Endothelial cell of umbilical vein (primary cell): ENCODE data around the gene SMARCD1. TPM values are rescaled to one million over a fixed set of nuclear protein-coding genes. Genes with fewer than 3 reads are reported as not detected.

Source experiments
- BruUV-seq: library from RNA; stranded (reverse); fragments of 400-500 nt; replicated peaks from 2 replicates; lab custom pipeline; 2021; lab: Mats Ljungman, UMichigan
- CTCF ChIA-PET: fragments of 300-600, 350-600 bp; sonication (Branson Sonifier 250); formaldehyde crosslinking; loops from one replicate; lab custom pipeline; 2021; ENCODE audit warnings: antibody characterized with exemption, inconsistent platforms; lab: Charles Lee
- POLR2A ChIA-PET: fragments of 300-600, 350-600 bp; sonication (Branson Sonifier 250); formaldehyde crosslinking; loops from one replicate; lab custom pipeline; 2021; ENCODE audit warnings: antibody characterized with exemption, inconsistent platforms; lab: Charles Lee
- DNase-seq: peaks from one replicate; pipeline ENCODE4 v3.0.0-alpha.2; 2011; ENCODE audit warnings: low read depth, low spot score
- FAIRE-seq: peaks from 2 replicates; lab custom pipeline; 2011; peaks lifted over from hg19 to GRCh38; lab: Jason Lieb, UNC
- H2AFZ ChIP-seq: 2 replicates; pipeline ENCODE4 v1.6.0; 2012; ENCODE audit warnings: low read depth, low read length, control low read depth, inconsistent platforms
- H3K27ac ChIP-seq: 2 replicates; pipeline ENCODE4 v1.5.1; 2011; ENCODE audit warnings: low read depth, mild to moderate bottlenecking, control low read depth, low read length, moderate library complexity; ENCODE audit not compliant: insufficient read depth
- H3K27me3 ChIP-seq, 2 experiments: 2 replicates each; pipeline versions ENCODE4 v1.6.0 to v1.6.1; 2011; ENCODE audit warnings: low read length in 2 of 2, mixed read lengths in 1 of 2; ENCODE audit not compliant: control insufficient read depth in 2 of 2, insufficient read depth in 2 of 2
- H3K36me3 ChIP-seq, 2 experiments: 2 replicates in 1 of 2; 3 replicates in 1 of 2; pipeline ENCODE4 v1.5.1; 2011; ENCODE audit warnings: low read length in 2 of 2, mild to moderate bottlenecking in 1 of 2, moderate library complexity in 1 of 2; ENCODE audit not compliant: control insufficient read depth in 2 of 2, insufficient read depth in 2 of 2; ENCODE audit errors: extremely low read depth in 1 of 2
- H3K4me1 ChIP-seq: 3 replicates; pipeline ENCODE4 v1.5.1; 2011; ENCODE audit warnings: mild to moderate bottlenecking, low read length; ENCODE audit not compliant: control insufficient read depth, insufficient read depth; ENCODE audit errors: extremely low read depth
- H3K4me2 ChIP-seq: 2 replicates; pipeline ENCODE4 v1.6.1; 2011; ENCODE audit warnings: low read length, control low read depth, mixed read lengths; ENCODE audit not compliant: insufficient read depth
- H3K4me3 ChIP-seq, 3 experiments: fragments of 200-600 bp in 1 of 3; sonication (generic), shearing (Covaris generic) in 1 of 3; replicated peaks in 1 of 3; 2 replicates each; pipeline ENCODE4 v1.5.1; 2011 to 2016; ENCODE audit warnings: control low read depth in 3 of 3, low read length in 3 of 3, mild to moderate bottlenecking in 2 of 3, inconsistent platforms in 1 of 3, low read depth in 1 of 3, moderate library complexity in 1 of 3; ENCODE audit not compliant: insufficient read depth in 1 of 3
- H3K79me2 ChIP-seq: 2 replicates; pipeline ENCODE4 v1.6.0; 2012; ENCODE audit warnings: low read length, inconsistent platforms; ENCODE audit not compliant: control insufficient read depth, insufficient read depth
- H3K9ac ChIP-seq: replicated peaks from 2 replicates; pipeline ENCODE3; 2011; ENCODE audit warnings: low read length, control low read depth; ENCODE audit not compliant: insufficient read depth; ENCODE audit errors: extremely low read depth
- H3K9me1 ChIP-seq: replicated peaks from 3 replicates; pipeline ENCODE4 v1.6.0; 2011; ENCODE audit warnings: mild to moderate bottlenecking, low read length; ENCODE audit not compliant: control insufficient read depth, insufficient read depth; ENCODE audit errors: extremely low read depth
- H3K9me3 ChIP-seq: replicated peaks from 2 replicates; pipeline ENCODE4 v1.5.1; 2012; ENCODE audit warnings: low read length, inconsistent platforms; ENCODE audit not compliant: control insufficient read depth, insufficient read depth
- H4K20me1 ChIP-seq: replicated peaks from 2 replicates; pipeline ENCODE3; 2011; ENCODE audit warnings: mild to moderate bottlenecking, low read length; ENCODE audit not compliant: control insufficient read depth, insufficient read depth; ENCODE audit errors: extremely low read depth
- CTCF ChIP-seq, 2 donors: IDR thresholded peaks; 1 replicate in 1 of 2; 2 replicates in 1 of 2; pipeline ENCODE4 v1.5.1; 2011; ENCODE audit warnings: low read length in 2 of 2, mild to moderate bottlenecking in 2 of 2, moderate library complexity in 2 of 2, control low read depth in 1 of 2, inconsistent platforms in 1 of 2, low read depth in 1 of 2; ENCODE audit not compliant: insufficient read depth in 1 of 2; ENCODE audit errors: extremely low read depth in 1 of 2
- EZH2 ChIP-seq: IDR thresholded peaks from 2 replicates; pipeline ENCODE4 v1.6.1; 2012; ENCODE audit warnings: borderline replicate concordance, low read depth, mild to moderate bottlenecking, moderate library complexity, low read length, inconsistent platforms; ENCODE audit not compliant: severe bottlenecking
- FOS ChIP-seq: IDR thresholded peaks from 2 replicates; pipeline ENCODE4 v1.6.1; 2011; ENCODE audit warnings: mild to moderate bottlenecking, low read length, moderate library complexity, borderline replicate concordance; ENCODE audit not compliant: insufficient read depth
- GATA2 ChIP-seq: IDR thresholded peaks from 2 replicates; pipeline ENCODE4 v1.7.0; 2011; ENCODE audit warnings: low read depth, mild to moderate bottlenecking, moderate library complexity, mixed read lengths, low read length; ENCODE audit not compliant: insufficient read length, insufficient read depth
- JUN ChIP-seq: IDR thresholded peaks from 2 replicates; pipeline ENCODE4 v1.6.1; 2011; ENCODE audit warnings: borderline replicate concordance, low read depth; ENCODE audit not compliant: insufficient read length, insufficient read depth
- MAX ChIP-seq: IDR thresholded peaks from 2 replicates; pipeline ENCODE4 v1.6.1; 2011; ENCODE audit not compliant: insufficient read depth, insufficient read length
- MYC ChIP-seq: IDR thresholded peaks from one replicate; pipeline ENCODE4 v1.6.1; 2011; ENCODE audit warnings: mild to moderate bottlenecking, low read depth, low read length
- POLR2A ChIP-seq: IDR thresholded peaks from 2 replicates; pipeline ENCODE4 v1.6.1; 2012; ENCODE audit warnings: low read depth, mild to moderate bottlenecking, control low read depth, low read length
- POLR2AphosphoS5 ChIP-seq: IDR thresholded peaks from 2 replicates; pipeline ENCODE4 v1.6.1; 2012; ENCODE audit warnings: low read depth, mild to moderate bottlenecking, control low read depth, low read length, moderate library complexity; ENCODE audit not compliant: insufficient read depth
- dilution Hi-C: fragments of 300-500 bp; cut with MboI; formaldehyde crosslinking; loops from one replicate; pipeline ENCODE4 v1.15.0; 2019; ENCODE audit warnings: low sequenced_read_pairs; ENCODE audit not compliant: extremely low pct_ligation_motif_present
- intact Hi-C: fragments of 100-400 bp; cut with micrococcal nuclease; formaldehyde crosslinking; loops from one replicate; pipeline ENCODE4 v1.10.0; 2022
- polyA plus RNA-seq, 4 experiments: library from polyadenylated mRNA; depleted of rRNA in 3 of 4; stranded (reverse) in 3 of 4; unstranded in 1 of 4; fragments of >200 nt; gene quantifications; 2 replicates each; pipeline versions ENCODE4 v1.2.1 to v1.2.3, GENCODE V29; 2011 to 2012; ENCODE audit warnings: missing spikeins in 1 of 4
- total RNA-seq: library from RNA; stranded (reverse); gene quantifications from 2 replicates; pipeline ENCODE4 v1.2.3, GENCODE V29; 2021

The SMARCD1 gene
- total and polyA plus RNA-seq, 2 donors (not counting 3 experiments of a cell fraction or from before 2014, with no cell fraction given) = 86.6 to 94.2 TPM

GRCh38 chr12:50145439-50145838 lies 60.3 kb downstream of the SMARCD1 start:
- CTCF ChIA-PET = interaction anchor here (0.7 to 2.2 kb wide), 5 partner anchors 8 to 169 kb away, joined by 3 to 10 read pairs (median 4); partner anchors contain the start of gene COX14
- no peak for FAIRE-seq

More at GRCh38 chr12:50145439-50145838, 60.3 kb downstream of the SMARCD1 start:
- Histone ChIP-seq H2AFZ (no peak overlapping the region), H3K4me3 (no peak overlapping the region), H3K4me1 (no peaks in the 10 kb centered on the region), H3K9me1 (no peaks in the 10 kb centered on the region), H3K9ac (no peak overlapping the region), H4K20me1 (no peaks in the 10 kb centered on the region), H3K4me2 (no peak overlapping the region), H3K79me2 (peaks cover 2% of the 10 kb centered on the region), H3K27ac (no peak overlapping the region), H3K36me3 (peaks cover 0 to 3% of the 10 kb centered on the region in 2 experiments), H3K9me3 (no peaks in the 10 kb centered on the region), H3K27me3 (no peaks in the 10 kb centered on the region)
- TF ChIP-seq POLR2AphosphoS5 (no peak), CTCF (IDR thresholded peaks at IDR 0.05; ENCODE audit: extremely low read depth in 1 of 2, insufficient read depth in 1 of 2, low read depth in 1 of 2, low read length in 2 of 2) (no peak), JUN (no peak), EZH2 (no peak), GATA2 (no peak), FOS (no peak), POLR2A (no peak), MYC (no peak), MAX (no peak)
- DNase-seq = no peak
- BruUV-seq = no TSS peak
- POLR2A ChIA-PET = no interaction called here
- intact Hi-C loops = no loop called here
- dilution Hi-C loops = no loop called here
